ENCODE data around the gene ENO3.

The ENO3 gene

DNA sequence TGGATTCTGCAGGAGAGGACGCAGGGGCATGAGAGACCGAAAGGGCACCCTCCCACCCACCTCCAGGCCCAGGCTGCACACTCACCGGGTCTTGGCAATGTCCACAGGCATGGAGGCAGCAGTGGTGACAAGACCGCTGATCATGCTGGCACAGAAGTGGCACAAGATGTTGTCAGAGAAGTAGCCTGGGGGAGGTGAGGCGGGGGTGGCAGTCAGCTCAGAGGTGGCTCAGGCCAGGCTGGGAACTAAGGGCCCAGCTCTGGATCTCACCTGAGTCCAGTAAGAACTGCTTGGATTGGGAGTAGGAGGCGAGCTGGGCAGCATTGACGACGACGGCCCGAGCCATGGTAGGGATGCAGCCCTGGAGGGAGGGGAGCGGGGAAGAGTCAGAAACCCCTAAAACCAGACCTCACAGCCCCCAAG, 12.8 kb upstream of the ENO3 start:
- no peak for DNase-seq

DNA sequence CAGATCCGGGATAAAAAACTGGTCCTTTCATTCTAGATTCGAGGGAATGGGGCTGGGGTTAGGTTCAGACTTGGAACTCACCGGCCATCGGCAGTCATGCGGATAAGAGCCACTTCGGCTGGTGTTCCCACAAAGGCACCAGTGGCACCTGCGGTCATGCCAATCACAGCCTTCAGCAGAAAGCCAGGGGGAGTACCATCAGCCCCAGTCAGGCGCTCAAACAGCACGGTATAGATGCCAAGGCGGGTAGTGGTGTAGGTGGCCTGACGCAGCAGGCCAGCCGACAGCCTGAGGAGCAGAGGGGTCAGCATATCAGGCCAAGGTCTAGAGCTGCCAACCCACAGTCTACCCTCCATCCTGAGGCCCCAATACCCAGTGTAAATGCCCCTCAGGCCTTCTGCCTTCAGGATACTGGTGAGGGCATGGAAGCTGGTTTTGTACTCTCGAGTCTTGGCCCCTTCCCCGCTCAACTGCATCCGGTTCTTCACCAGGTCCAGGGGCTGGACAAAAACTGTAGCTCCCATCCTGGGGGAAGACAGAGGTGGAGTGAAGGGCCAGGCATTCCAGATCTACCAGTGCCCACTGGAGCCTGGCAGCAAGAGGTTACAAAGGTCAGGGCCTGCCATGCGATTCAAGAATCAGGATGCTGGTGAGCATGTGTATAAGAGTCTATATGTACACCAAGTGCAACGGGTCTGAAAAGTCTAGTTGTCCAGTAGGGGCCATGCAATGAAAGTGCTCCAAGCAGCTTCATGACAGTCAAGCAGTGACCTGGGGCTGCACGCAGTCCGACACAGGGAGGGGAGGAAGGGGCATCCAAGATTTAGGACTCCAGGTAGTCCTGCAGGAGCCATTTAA, 12.0 kb upstream of the ENO3 start:
- DNase-seq = no peak

DNA sequence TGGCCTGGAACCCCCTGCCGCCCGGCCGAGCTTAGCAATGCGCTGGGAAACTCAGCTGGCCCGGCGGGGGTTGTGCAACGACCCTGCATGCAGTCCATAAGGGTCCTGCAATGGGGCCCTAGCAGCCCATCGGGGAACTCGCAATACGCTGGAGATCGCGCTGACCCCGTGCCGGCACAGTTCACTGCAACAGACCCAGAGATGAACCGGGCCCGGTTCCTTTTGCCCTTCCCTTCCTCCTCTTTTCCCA, 11.4 kb upstream of the ENO3 start:
- no peak for DNase-seq

DNA sequence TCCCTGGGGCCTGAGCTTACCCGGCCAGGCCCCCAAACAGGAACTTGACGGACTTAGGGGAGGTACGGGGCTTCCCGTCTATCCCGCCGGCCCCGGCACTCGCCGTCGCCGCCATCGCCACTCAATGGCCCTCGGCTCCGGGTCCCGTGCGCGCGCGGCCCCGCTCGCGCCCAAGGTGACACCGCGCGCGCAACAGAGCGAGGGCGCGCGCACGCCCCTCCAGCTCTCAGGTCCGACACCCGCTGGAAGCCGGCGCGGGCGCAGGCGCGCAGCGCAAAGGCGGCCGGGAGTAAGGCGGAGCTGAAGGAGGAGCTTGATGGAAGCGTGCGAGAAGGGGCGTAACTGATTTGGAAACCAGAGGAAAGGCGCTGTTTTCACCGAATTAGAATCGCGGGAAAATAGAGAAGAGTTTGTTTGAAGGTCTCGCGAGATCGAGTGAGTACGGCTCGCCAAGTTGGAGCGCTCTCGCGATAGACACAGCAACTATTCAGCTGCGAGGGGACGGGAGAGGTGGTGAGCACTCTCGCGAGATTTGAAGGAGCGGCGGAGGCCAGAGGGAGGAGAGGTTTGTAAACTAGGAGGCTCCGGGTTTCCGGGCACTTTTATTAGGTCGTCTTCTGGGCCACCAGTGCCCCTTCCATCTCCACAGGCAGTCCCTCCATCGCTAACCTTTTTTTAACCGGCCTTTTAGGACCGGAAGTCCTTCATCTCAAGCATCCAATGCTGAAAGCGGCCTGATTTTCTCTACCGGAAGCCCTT, 10.9 kb upstream of the ENO3 start, which contains the start of the genes RNF167 and SLC25A11:
Gene RNF167, plus strand, starts transcription at position 473 of the 759 bp plus-strand sequence. CDS start 642 bp downstream, outside the sequence.
Gene SLC25A11, minus strand, starts transcription at position 251 of the 759 bp plus-strand sequence. Its CDS starts 136 bp downstream, at position 115.
- DNase-seq = peak; percentile 96

DNA sequence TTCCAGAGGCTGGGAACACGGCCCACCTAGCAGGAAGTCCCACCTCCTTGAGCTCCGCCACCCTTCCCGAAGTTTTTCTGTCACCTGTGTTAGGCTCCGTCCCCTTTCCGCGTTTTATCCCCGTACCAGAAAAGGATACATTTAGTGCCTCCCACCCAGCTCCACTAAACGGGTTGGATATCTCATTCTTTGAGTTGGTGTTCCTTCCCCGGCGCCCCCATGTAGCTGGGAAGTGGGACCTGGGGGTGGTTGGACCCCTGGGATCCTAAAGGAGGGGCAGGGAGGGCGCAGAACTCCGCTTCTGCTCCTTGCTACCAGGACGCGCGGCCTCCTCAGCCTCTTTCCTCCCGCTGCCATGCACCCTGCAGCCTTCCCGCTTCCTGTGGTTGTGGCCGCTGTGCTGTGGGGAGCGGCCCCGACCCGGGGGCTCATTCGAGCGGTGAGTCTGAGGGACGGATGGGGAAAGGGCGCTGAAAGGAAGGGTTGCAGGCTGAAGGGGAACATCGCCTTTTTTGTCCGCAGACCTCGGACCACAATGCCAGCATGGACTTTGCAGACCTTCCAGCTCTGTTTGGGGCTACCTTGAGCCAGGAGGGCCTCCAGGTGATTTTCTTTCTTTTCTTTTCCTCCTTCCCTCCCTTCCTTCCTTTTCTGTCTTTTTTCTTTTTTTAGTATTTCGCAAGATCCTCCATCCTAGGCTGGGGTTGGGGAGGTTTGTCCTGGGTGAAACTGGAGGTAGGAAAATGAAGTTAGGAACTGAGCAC, 10.2 kb upstream of the ENO3 start:
- peak; percentile 61 for DNase-seq

DNA sequence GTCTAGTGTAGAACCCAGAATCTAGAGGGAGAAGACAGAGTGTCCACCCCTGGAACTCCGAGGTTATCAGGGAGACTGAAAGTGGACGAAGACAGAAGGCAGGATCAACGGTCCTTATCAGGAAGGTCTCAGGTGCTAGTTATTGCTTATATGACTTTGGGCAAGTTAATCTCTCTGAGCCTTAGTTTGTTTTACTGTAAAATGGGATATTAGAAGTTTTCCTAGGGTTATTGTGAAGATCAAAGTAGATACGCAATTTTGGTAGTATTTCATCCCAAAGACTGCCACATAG, 9.7 kb upstream of the ENO3 start:
- DNase-seq = no peak

DNA sequence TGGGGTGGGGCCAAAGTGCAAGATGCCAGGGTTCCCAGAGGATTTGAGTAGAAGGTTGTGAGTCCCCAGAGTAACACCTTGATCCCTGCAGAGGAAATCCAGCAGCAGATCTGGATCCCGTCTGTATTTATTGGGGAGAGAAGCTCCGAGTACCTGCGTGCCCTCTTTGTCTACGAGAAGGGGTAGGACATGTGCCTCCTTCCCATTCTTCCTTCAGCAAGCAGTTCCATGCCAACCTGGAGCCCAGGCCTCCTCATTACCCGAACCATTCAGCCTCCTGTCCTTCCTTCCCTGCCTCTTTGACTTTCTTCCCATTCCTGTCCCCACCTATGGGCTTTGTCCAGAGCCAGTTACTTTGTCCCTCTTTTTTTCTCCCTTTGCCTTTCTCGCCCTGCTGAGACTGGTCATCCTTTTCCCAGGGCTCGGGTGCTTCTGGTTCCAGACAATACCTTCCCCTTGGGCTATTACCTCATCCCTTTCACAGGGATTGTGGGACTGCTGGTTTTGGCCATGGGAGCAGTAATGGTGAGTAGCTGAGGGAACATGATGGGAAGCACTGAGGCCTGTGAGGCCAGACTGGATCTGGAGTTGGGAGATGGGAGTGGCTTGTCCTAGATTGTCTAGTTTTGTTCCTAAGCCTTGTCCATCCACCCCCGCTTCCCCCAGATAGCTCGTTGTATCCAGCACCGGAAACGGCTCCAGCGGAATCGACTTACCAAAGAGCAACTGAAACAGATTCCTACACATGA, 8.0 kb upstream of the ENO3 start:
- no peak for DNase-seq

DNA sequence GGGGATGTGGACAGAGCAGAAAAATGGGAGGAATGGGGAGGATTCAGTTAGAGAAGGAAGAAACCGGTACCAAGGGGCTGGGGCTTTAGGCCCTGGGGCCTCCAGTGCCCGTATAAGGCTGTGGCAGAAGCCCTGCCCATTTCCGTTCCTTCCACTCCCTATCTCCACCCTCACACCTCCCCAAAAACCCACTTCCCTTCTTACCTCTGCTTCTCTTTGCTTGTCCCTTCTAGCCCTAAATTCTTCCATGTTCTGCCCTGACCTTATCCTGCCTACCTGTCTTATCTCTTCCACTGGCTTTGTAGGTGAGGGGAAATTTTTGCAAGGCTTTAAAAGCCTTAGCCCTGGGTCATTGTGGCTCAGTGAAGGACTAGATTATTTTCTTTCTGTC, 6.8 kb upstream of the ENO3 start:
- DNase-seq = no peak

DNA sequence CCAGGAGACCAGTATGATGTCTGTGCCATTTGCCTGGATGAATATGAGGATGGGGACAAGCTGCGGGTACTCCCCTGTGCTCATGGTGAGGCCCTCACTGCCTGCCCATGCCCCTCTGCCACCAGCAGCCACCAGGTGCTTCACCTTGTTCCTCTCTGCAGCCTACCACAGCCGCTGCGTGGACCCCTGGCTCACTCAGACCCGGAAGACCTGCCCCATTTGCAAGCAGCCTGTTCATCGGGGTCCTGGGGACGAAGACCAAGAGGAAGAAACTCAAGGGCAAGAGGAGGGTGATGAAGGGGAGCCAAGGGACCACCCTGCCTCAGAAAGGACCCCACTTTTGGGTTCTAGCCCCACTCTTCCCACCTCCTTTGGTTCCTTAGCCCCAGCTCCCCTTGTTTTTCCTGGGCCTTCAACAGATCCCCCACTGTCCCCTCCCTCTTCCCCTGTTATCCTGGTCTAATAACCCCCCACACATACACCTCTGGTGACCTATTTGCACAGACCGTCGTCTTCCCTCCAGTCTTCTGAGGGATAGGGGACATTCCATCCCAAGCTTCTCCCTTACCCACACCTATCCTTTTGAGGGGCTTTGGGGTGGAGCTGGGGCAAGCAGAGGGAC, 6.3 kb upstream of the ENO3 start:
- no peak for DNase-seq

DNA sequence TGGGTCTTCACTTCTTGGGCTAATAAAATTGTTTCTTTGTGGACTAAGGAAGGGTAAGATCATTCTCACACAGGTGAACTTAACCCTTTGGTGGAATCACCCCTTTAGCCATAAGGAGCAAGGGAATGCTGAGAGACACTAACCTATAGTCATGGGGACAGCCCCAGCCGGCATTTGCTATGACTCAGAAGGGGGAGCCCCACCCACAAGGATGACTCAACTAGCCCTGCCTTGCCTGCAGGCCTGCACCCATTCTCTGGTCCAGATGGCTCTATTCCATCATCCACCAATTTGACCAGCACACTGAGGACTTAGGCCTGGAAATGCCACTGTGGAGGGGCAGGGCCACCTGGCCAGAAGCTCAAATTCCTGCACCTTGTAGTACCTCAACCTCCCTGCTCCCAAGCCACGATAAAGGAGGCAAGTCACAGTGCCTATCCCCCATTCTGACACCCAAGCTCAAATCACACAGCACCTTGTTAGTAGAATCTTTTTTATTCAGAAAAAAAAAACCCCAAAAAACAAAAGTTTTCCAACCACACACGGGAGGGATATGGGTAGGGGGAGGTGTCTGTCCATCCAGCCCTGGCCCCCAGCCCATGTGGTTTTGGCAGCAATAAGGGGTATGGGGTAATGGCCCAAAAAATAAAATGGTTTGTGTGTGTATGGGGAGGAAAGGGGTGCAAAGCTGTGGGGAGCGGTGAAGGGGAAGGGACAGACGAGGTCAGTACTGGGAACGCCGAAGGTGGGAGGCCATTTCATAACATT, 5.6 kb upstream of the ENO3 start:
- no peak for DNase-seq

DNA sequence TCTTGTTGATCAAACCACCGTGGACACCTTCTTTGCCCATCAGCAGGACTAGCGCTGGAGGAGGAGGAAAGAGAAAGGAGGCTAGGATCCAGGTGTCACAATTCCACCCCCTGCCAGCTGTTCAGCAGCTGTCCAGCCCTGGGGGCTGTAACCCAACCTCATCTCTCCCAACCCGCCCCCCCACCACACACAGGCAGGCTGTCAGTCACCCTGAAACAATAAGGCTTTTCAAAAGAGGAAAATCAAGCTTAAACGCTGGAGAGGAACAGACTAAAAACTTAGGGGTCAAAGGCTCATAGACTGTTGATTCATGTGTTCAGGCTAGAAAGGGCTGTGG, 5.0 kb upstream of the ENO3 start:
- DNase-seq = no peak

DNA sequence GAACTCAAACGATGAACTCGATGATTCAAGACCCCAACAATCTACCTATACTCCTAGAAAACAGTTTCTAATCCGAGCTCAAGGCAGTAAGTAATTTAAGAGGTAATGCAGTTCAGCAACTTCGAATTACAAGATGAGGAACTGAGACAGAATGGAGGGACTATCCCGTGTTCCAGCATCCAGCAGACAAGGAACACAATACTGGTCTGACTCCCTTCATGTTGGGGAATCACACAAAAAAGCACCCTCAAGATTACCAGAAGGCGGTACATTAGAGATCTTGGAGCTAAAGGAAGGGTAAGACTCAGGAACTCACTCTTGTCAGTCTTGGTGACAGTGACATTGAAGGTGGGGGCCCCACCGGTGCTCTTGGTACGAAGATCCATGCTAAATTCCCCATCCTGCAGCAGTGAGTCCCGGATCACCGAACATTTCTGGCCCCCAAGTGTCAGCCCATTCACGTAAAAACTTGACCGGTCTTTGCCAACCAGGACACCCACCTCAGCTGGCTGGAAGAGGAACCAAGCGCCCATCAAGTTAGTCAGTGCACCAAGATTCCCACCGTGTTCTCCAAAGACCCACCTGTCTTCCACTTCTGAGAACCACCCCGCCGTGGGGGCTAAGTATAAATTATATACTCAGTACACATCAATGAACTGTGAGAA, 4.5 kb upstream of the ENO3 start:
- no peak for DNase-seq

DNA sequence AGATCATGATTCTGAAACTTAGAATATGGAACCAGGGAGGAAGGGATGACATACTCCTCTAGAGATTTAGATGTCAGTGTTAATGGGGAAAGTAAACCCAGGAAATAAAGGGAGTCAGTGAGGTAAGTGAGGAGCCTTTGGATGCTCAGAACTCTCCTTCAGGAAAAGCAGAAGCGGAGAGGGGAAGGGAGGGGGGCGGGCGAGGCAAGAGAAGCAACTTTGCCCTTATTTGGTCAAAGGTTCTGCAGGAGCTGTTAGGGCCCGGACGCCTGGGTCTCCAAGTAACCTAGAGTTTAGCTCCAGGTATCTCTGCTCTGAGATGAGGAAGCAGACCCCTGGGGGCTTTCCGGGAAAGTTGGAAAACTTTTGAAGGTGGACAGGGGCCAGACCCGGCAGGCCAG, 3.9 kb upstream of the ENO3 start:
- no peak for DNase-seq

DNA sequence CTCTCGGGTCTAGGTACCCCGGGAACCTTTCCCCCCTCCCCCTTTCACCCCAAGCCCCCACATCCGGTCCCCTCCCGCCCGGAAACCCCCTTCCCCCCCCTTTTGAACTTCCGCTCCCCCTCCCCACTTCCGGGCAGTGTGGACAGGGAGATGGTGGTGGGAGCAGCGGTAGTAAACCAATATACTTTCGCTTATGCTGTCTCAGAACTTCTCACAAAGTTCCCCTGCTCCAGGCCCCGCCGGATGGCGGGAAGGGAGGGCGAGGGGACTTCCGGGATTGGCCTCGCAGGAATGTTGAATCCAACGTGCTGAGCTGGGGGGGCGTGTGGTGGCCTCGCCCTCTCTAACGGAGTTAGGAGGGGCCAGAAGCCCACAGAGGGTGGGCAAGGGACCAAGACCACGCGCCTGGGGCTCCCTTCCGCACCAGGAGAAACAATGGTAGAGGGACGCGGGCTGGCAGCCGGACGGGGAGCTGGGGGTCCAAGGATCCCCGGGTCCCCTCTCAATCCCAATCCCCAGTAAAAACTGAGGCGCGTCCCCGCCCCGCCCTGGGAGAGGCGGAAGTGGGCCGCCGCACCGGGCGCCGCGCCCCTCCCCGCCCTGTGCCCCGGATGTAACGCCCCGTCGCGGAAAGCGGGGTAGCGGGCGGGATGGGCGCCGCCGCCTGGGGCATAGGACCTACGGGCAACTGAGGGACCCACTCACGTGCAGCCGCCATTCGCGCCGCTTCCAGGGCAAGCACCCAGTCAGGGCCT, 3.3 kb upstream of the ENO3 start:
- no peak for DNase-seq

DNA sequence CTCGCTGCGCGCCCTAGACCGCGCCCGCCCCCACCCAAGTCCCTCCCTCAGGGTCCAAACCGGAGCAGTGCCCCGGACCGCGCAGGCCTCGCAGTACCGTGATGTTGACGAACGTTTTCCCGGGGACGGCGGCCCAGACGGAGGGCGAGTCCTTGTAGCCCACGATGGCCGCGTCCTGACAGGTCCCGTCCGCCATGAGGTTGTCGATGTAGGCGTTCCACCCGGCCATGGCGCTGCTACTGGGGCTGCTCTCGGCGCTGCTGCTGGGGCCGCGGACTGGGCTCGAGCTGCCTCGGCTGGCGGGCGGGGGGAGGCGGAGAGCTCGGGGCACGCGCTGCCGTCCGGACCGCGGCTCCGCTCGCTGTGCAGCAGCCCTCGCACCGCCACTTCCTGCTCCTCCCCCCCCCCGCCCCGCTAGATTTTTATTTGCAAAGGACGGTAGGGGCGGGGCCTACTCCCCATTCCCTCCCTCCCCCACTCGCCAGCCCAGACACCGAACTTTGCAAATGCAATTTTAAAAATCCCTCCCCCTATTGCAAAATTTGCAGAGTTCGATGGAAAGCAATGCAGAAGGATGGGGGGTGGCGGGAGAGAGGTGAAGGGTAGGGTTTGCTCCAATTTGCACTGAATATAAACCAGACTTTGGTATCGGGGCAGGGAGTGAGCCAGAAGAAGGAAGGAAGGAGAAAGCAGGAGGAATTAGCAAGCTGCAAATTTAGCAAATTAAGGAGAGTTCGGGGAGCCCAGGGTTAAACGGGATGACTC, 2.6 kb upstream of the ENO3 start, which contains the start of gene PFN1:
Gene PFN1, minus strand, starts transcription at position 365 of the 765 bp plus-strand sequence. Its CDS starts 136 bp downstream, at position 229.
- peak; percentile 58 for DNase-seq

DNA sequence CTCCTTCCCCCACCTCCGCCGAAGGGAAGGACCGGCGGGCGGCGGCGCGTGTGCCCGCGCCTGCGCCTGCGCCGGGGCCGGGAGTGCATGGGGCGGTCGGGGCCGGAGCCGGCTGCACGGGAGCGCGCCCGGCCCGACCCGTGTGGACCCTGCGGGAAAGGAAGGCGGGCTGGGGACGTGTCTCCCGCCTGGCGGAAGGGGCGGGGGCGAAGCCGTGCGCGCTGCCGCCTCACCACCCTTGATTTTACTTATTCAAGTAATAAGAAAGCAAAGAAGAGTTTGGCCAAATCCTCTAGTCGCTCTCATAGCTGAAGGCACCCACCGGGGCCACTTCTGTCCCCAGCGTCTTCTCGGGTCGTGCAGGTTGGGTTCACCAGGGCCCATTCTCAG, 2.0 kb upstream of the ENO3 start:
- DNase-seq = peak; percentile 79

DNA sequence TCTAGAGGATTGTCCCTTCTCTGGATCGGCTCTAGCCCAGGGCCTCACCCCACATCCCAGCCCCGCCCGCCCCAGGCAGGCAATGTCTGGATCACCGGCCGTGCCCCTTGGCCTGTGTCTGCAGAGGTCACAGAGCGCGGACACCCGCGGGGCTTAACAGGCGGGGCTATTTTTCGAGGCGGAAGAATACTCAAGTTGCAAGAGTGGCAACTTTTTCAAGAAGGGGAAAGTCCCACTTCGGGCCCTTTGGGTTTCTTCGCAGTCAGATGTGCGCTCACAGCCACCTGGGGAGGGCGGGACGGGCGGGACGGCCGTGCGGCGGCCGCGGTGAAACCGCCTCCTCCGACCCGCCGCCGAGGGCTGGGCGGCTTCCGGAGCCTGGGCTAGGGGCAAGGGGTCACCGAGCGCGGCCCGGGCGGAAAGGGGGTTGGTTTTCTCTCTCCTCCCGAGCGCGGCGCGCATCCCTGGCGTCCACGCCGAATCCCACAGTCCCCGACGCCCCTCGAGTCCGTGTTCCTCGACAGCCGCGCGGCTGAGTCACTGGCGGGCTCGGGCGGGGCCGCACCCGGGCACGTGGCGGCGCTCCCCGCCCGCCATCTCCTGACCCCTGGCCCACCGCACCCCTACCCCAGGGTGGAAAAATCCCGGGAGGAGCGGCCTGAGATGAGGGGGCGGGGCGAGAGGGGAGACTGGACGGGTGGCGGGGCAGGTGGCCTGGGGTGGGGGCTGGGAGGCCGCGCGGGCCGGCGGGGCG, 1.4 kb upstream of the ENO3 start:
- no peak for DNase-seq

DNA sequence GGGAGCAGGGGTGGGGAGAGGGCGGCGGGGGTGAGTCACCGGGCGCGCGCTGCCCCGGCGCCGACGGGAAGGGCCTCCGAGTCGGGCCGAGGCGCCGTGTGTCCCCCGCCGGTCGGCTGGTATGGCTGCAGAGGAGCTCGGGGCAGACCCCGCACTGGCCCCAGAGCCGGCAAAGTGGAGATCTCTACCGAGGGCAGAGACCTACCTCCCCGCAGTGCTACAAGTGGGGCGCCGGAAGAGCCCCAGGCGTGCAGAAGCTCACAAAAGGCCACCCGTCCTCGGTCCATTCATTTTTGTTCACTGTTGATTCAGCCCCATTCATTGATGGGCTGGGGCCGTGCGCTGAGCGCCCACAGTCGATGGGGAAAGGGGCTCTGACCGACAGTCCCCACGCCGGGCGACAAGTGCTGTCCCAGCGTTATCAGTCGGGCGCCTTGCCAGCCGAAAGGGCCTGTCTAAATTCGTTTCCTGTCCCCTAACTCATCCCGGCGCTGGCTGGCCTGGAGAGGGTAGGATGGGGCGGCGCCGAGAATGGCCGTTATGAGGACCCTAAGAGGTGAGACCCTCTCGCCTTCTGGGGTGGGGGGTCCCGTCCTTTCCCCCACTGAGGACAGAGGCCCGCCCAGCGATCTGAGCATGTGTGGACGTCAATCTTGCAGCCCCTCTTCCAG, 709 bp upstream of the ENO3 start:
- no peak for DNase-seq

Measured in NCI-H1048 (cell line).